Neural cell (in vitro differentiated cells): ENCODE measurements around the gene S100A8. TPM values are rescaled to one million over a fixed set of nuclear protein-coding genes. Genes with fewer than 3 reads are reported as not detected.

ENCODE experiments used
- H2AFZ ChIP-seq: fragments of 200-600, 300-800 bp; sonication (generic), shearing (Covaris generic); 2 replicates; pipeline ENCODE4 v1.6.0; 2014; ENCODE audit warnings: low read depth, mild to moderate bottlenecking, antibody characterized with exemption, low read length, moderate library complexity
- H3F3A ChIP-seq: fragments of 200-600 bp; shearing (Covaris generic); 2 replicates; pipeline ENCODE4 v1.6.1; 2016; ENCODE audit warnings: mild to moderate bottlenecking, moderate library complexity, mixed read lengths, antibody characterized with exemption, low read length; ENCODE audit not compliant: insufficient read depth, poor library complexity, severe bottlenecking
- H3K27ac ChIP-seq: fragments of 200-600, 300-800 bp; sonication (generic), shearing (Covaris generic); 2 replicates; pipeline ENCODE4 v1.5.1; 2014; ENCODE audit warnings: mild to moderate bottlenecking, low read length, moderate library complexity
- H3K27me3 ChIP-seq: fragments of 300-800, 200-600 bp; sonication (generic), shearing (Covaris generic); 2 replicates; pipeline ENCODE4 v1.6.0; 2014; ENCODE audit warnings: mild to moderate bottlenecking, low read depth, low read length, moderate library complexity; ENCODE audit not compliant: insufficient read depth
- H3K36me3 ChIP-seq: fragments of 300-800, 200-600 bp; sonication (generic), shearing (Covaris generic); 2 replicates; pipeline ENCODE4 v1.5.1; 2014; ENCODE audit warnings: mild to moderate bottlenecking, antibody characterized with exemption, low read length, moderate library complexity; ENCODE audit not compliant: insufficient read depth
- H3K4me2 ChIP-seq: fragments of 300-800, 200-600 bp; sonication (generic), shearing (Covaris generic); 2 replicates; pipeline ENCODE4 v1.6.0; 2014; ENCODE audit warnings: mild to moderate bottlenecking, low read length
- H3K4me3 ChIP-seq: fragments of 300-800, 200-600 bp; sonication (generic), shearing (Covaris generic); 2 replicates; pipeline ENCODE4 v1.5.1; 2014; ENCODE audit warnings: mild to moderate bottlenecking, low read length, moderate library complexity
- H3K79me2 ChIP-seq: fragments of 200-600 bp; shearing (Covaris generic); replicated peaks from 2 replicates; pipeline ENCODE4 v1.6.0; 2014; ENCODE audit warnings: mild to moderate bottlenecking, low read length, moderate library complexity; ENCODE audit not compliant: insufficient read depth
- H3K9ac ChIP-seq: fragments of 300-800, 200-600 bp; sonication (generic), shearing (Covaris generic); 2 replicates; pipeline ENCODE4 v1.6.1; 2016; ENCODE audit warnings: mild to moderate bottlenecking, low read length, mixed read lengths
- H3K9me2 ChIP-seq: fragments of 200-600 bp; shearing (Covaris generic); 2 replicates; pipeline ENCODE4 v1.6.1; 2016; ENCODE audit warnings: mild to moderate bottlenecking, low read length, mixed read lengths; ENCODE audit not compliant: insufficient read depth
- H3K9me3 ChIP-seq: fragments of 200-600, 300-800 bp; sonication (generic), shearing (Covaris generic); 2 replicates; pipeline ENCODE4 v1.6.1; 2016; ENCODE audit warnings: mild to moderate bottlenecking, mixed run types, low read length, moderate library complexity, mixed read lengths
- H4K20me1 ChIP-seq: fragments of 200-600 bp; shearing (Covaris generic); 2 replicates; pipeline ENCODE4 v1.6.1; 2016; ENCODE audit warnings: mild to moderate bottlenecking, mixed run types; ENCODE audit not compliant: insufficient read depth
- CTCF ChIP-seq: fragments of 450-650 bp; IDR thresholded peaks from 2 replicates; pipeline ENCODE4 v1.5.1; 2014; ENCODE audit warnings: antibody characterized with exemption, mild to moderate bottlenecking, moderate library complexity; ENCODE audit not compliant: poor library complexity, severe bottlenecking
- EP300 ChIP-seq: fragments of 450-650 bp; conservative IDR thresholded peaks from 2 replicates; pipeline ENCODE4 v1.6.1; 2014; ENCODE audit warnings: antibody characterized with exemption, mild to moderate bottlenecking, moderate library complexity; ENCODE audit not compliant: poor library complexity, severe bottlenecking
- EZH2 ChIP-seq: fragments of 200-600, 300-800 bp; shearing (Covaris generic), sonication (generic); IDR thresholded peaks from 2 replicates; pipeline ENCODE4 v1.6.1; 2014; ENCODE audit warnings: antibody characterized with exemption, low read length, borderline replicate concordance, mild to moderate bottlenecking; ENCODE audit not compliant: insufficient read depth, poor library complexity, severe bottlenecking
- MXI1 ChIP-seq: fragments of 450-650 bp; conservative IDR thresholded peaks from 2 replicates; pipeline ENCODE4 v1.6.1; 2014; ENCODE audit warnings: antibody characterized with exemption, mild to moderate bottlenecking; ENCODE audit not compliant: poor library complexity, severe bottlenecking
- POLR2AphosphoS5 ChIP-seq: IDR thresholded peaks from 2 replicates; pipeline ENCODE4 v1.6.1; 2012
- RAD21 ChIP-seq: fragments of 450-650 bp; conservative IDR thresholded peaks from 2 replicates; pipeline ENCODE4 v1.6.1; 2014; ENCODE audit warnings: antibody characterized with exemption, mild to moderate bottlenecking, moderate library complexity
- REST ChIP-seq: IDR thresholded peaks from 2 replicates; pipeline ENCODE4 v1.6.1; 2012; ENCODE audit warnings: borderline replicate concordance
- SMC3 ChIP-seq: fragments of 450-650 bp; conservative IDR thresholded peaks from 2 replicates; pipeline ENCODE4 v1.6.1; 2014; ENCODE audit warnings: antibody characterized with exemption, mild to moderate bottlenecking, moderate library complexity; ENCODE audit not compliant: poor library complexity
- TAF1 ChIP-seq: IDR thresholded peaks from 2 replicates; pipeline ENCODE4 v1.6.1; 2012; ENCODE audit warnings: low read depth
- polyA plus RNA-seq: library from polyadenylated mRNA; depleted of rRNA; stranded (reverse); fragments of >200 nt; gene quantifications from 2 replicates; pipeline ENCODE4 v1.2.3, GENCODE V29; 2014

S100A8 gene
- polyA plus RNA-seq, 1 donor from 2014 or later = not detected

- Histone ChIP-seq H3K9me2 (no peaks in the 10 kb centered on the region), H3K4me3 (no peak overlapping the region), H3K9me3 (no peaks in the 10 kb centered on the region), H3K27me3 (no peaks in the 10 kb centered on the region), H3K9ac (no peak overlapping the region), H4K20me1 (no peaks in the 10 kb centered on the region), H3K27ac (no peak overlapping the region), H2AFZ (no peak overlapping the region), H3K79me2 (no peaks in the 10 kb centered on the region), H3K36me3 (no peaks in the 10 kb centered on the region), H3F3A (no peaks in the 10 kb centered on the region), H3K4me2 (no peak overlapping the region)
- TF ChIP-seq RAD21 (no peak), MXI1 (no peak), POLR2AphosphoS5 (no peak)
Measured at GRCh38 chr1:153397924-153398651, 7.2 kb upstream of the S100A8 start.

GRCh38 chr1:153397051-153397923 lies 6.4 kb upstream of the S100A8 start:
- Histone ChIP-seq H3K9ac (no peak overlapping the region), H4K20me1 (no peaks in the 10 kb centered on the region), H3K4me3 (no peak overlapping the region), H3K79me2 (no peaks in the 10 kb centered on the region), H3K9me3 (no peaks in the 10 kb centered on the region), H3K9me2 (no peaks in the 10 kb centered on the region), H3K27ac (no peak overlapping the region), H3K4me2 (no peak overlapping the region), H3K36me3 (no peaks in the 10 kb centered on the region), H2AFZ (no peak overlapping the region), H3K27me3 (no peaks in the 10 kb centered on the region), H3F3A (no peaks in the 10 kb centered on the region)
- no peak for TF ChIP-seq REST

- no peaks in the 10 kb centered on the region for H3K27me3 ChIP-seq
- no peaks in the 10 kb centered on the region for H3K9me3 ChIP-seq
- no peaks in the 10 kb centered on the region for H3F3A ChIP-seq
- TF ChIP-seq EZH2 = no peak
- no peak for TF ChIP-seq EP300
- no peak for TF ChIP-seq REST
- no peak for TF ChIP-seq POLR2AphosphoS5
- no peak for TF ChIP-seq TAF1
- no peak for TF ChIP-seq CTCF
- no peak for TF ChIP-seq MXI1
- TF ChIP-seq RAD21 = no peak
- TF ChIP-seq SMC3 = no peak
- no peak overlapping the region for H3K4me3 ChIP-seq
- no peaks in the 10 kb centered on the region for H3K36me3 ChIP-seq
- no peaks in the 10 kb centered on the region for H3K79me2 ChIP-seq
- H3K9ac ChIP-seq = no peak overlapping the region
- H3K9me2 ChIP-seq = no peaks in the 10 kb centered on the region
- H3K4me2 ChIP-seq = no peak overlapping the region
- no peak overlapping the region for H3K27ac ChIP-seq
- no peak overlapping the region for H2AFZ ChIP-seq
- H4K20me1 ChIP-seq = no peaks in the 10 kb centered on the region
Measured at GRCh38 chr1:153396461-153396860, 5.6 kb upstream of the S100A8 start.
